Adrenal gland (tissue), 12 donors: Measurements from ENCODE around the gene SNTB2. TPM values are rescaled to one million over a fixed set of nuclear protein-coding genes. Genes with fewer than 3 reads are reported as not detected.

ENCODE experiments used
- DNase-seq, 7 donors: peaks; one replicate each; pipeline ENCODE4 v3.0.0-alpha.2; 2019 to 2020
- H3K27ac ChIP-seq, 5 donors: fragments of 200-600 bp; sonication (generic) in 4 of 5; 1 replicate in 3 of 5; 2 replicates in 2 of 5; pipeline versions ENCODE4 v1.5.1 to v1.8.0; 2016 to 2020; ENCODE audit warnings: mild to moderate bottlenecking in 1 of 5
- H3K27me3 ChIP-seq: fragments of 200-600 bp; 2 replicates; pipeline ENCODE4 v1.8.0; 2021
- H3K36me3 ChIP-seq, 2 donors: fragments of 200-600 bp; replicated peaks in 1 of 2; 1 replicate in 1 of 2; 2 replicates in 1 of 2; pipeline versions ENCODE4 v1.5.1 to v1.8.0; 2018 to 2022
- H3K4me1 ChIP-seq, 2 donors: fragments of 200-600 bp; replicated peaks in 1 of 2; 1 replicate in 1 of 2; 2 replicates in 1 of 2; pipeline versions ENCODE4 v1.5.1 to v1.8.0; 2018 to 2021
- H3K4me3 ChIP-seq, 4 donors: fragments of 200-600 bp; sonication (generic) in 3 of 4; one replicate each; pipeline ENCODE4 v1.5.1; 2016 to 2018
- H3K9me3 ChIP-seq, 3 donors: fragments of 200-600 bp; sonication (generic) in 1 of 3; replicated peaks in 1 of 3; 1 replicate in 2 of 3; 2 replicates in 1 of 3; pipeline versions ENCODE4 v1.5.1 to v1.8.0; 2016 to 2021
- CTCF ChIP-seq, 6 experiments: fragments of 450-650 bp in 4 of 6; fragments of 200-600 bp in 2 of 6; sonication (generic) in 1 of 6; IDR thresholded peaks; 1 replicate in 5 of 6; 2 replicates in 1 of 6; pipeline versions ENCODE4 v1.5.1 to v1.8.0; 2016 to 2021; ENCODE audit warnings: antibody characterized with exemption in 6 of 6, mild to moderate bottlenecking in 2 of 6, moderate library complexity in 1 of 6
- POLR2A ChIP-seq, 2 donors: fragments of 450-650 bp; IDR thresholded peaks; one replicate each; pipeline ENCODE4 v1.6.1; 2017; ENCODE audit warnings: antibody characterized with exemption in 2 of 2, mild to moderate bottlenecking in 2 of 2, moderate library complexity in 1 of 2
- WGBS, 4 donors: extraction: QIAGEN DNeasy Blood & Tissue Kit in 2 of 4; methylation state at CpG; one replicate each; pipeline versions ENCODE4 v1.1.5 to v1.1.7; 2013 to 2017; 5-methylcytosine and 5-hydroxymethylcytosine counted together
- intact Hi-C, 2 donors: fragments of 100-400 bp; cut with DNase I; formaldehyde crosslinking; loops; one replicate each; pipeline versions ENCODE4 v1.14.1 to v1.15.0; 2022 to 2023
- polyA plus RNA-seq, 3 donors: library from polyadenylated mRNA; stranded (reverse); fragments of 200-250 nt in 2 of 3; fragments of 350-450 nt in 1 of 3; fragmentation: Illumina TruSeq in 1 of 3; extraction: RNeasy Lipid Tissue Mini Kit (QIAGEN cat#74804) in 1 of 3; gene quantifications; one replicate each; pipeline ENCODE4 v1.2.3, GENCODE V29; 2013 to 2014
- total RNA-seq, 9 donors: library from RNA; depleted of rRNA in 4 of 9; stranded (reverse); fragments of >200 nt in 4 of 9; fragments of 120-200 nt in 1 of 9; fragmentation: NEBNext Ultra II Directional in 1 of 9; extraction: Animal tissue kit (Norgen Biotek cat#: 25700) in 1 of 9; gene quantifications; one replicate each; pipeline versions ENCODE4 v1.1.0 to v1.2.4, GENCODE V29; 2013 to 2023
- donor health status: healthy with polysubstance abuse.
- donor health status: Bipolar disorder and iron deficiency.
- donor health status: DM: yes; HTN: yes; CAD: no.
- donor health status: DM: no; HTN: no; CAD: no.
- donor health status: DM: no; HTN: no; CAD: no.
- donor health status: DM: yes; HTN: yes; CAD: no.

SNTB2 gene
- total and polyA plus RNA-seq, 12 donors: 3.6 to 52.7 (median 32.9) TPM

GRCh38 chr16:69313469-69313868 lies 126.5 kb downstream of the SNTB2 start:
- DNase-seq: no peak
- Histone ChIP-seq H3K4me3 (no peak overlapping the region), H3K9me3 (no peaks in the 10 kb centered on the region), H3K27ac (no peak overlapping the region), H3K4me1 (peaks cover 18 to 30% of the 10 kb centered on the region in 2 donors), H3K27me3 (no peaks in the 10 kb centered on the region), H3K36me3 (peaks cover 0 to 37% of the 10 kb centered on the region in 2 donors)
- 92 to 97% (median 96%) methylated on average over 5 of the region's 5 CpGs for WGBS, 4 donors
- intact Hi-C loops: no loop called here
- TF ChIP-seq POLR2A (IDR thresholded peaks at IDR 0.05): no peak
- TF ChIP-seq CTCF (IDR thresholded peaks at IDR 0.05): no peak

- no peak overlapping the region for H3K4me3 ChIP-seq
- peak overlapping the region in 2 of 5 donors; percentile 8 to 86 for H3K27ac ChIP-seq
- intact Hi-C loops: no loop called here
- no peaks in the 10 kb centered on the region for H3K27me3 ChIP-seq
- peaks cover 0 to 48% of the 10 kb centered on the region in 2 donors for H3K36me3 ChIP-seq
- TF ChIP-seq POLR2A (IDR thresholded peaks at IDR 0.05): no peak
- WGBS, 4 donors: 82 to 90% (median 85%) methylated on average over 10 to 11 of the region's 11 CpGs
- no peak for DNase-seq
- H3K4me1 ChIP-seq: peaks cover 18 to 30% of the 10 kb centered on the region in 2 donors
- no peaks in the 10 kb centered on the region for H3K9me3 ChIP-seq
These were observed 127.6 kb downstream of the SNTB2 start for GRCh38 chr16:69314534-69314933.

- peaks cover 0 to 59% of the 10 kb centered on the region in 2 donors for H3K36me3 ChIP-seq
- no peaks in the 10 kb centered on the region for H3K9me3 ChIP-seq
- WGBS, 4 donors: 53 to 76% (median 67%) methylated on average over 27 to 30 of the region's 30 CpGs
- TF ChIP-seq CTCF (IDR thresholded peaks at IDR 0.05) (no peak), POLR2A (IDR thresholded peaks at IDR 0.05) (no peak)
- H3K4me3 ChIP-seq: no peak overlapping the region
- no peaks in the 10 kb centered on the region for H3K27me3 ChIP-seq
- DNase-seq: peak in 4 of 7 donors; percentile 41 to 78 (median 68)
- intact Hi-C loops: no loop called here
- H3K4me1 ChIP-seq: peaks cover 18 to 26% of the 10 kb centered on the region in 2 donors
- peak overlapping the region in 3 of 5 donors; percentile 48 to 86 (median 81) for H3K27ac ChIP-seq
These were observed 128.7 kb downstream of the SNTB2 start for GRCh38 chr16:69315486-69316311.

GRCh38 chr16:69316595-69317034 lies 129.7 kb downstream of the SNTB2 start:
- peak in 5 of 7 donors; percentile 52 to 76 (median 69) for DNase-seq
- H3K36me3 ChIP-seq: peaks cover 0 to 68% of the 10 kb centered on the region in 2 donors
- intact Hi-C loops: no loop called here
- TF ChIP-seq CTCF (IDR thresholded peaks at IDR 0.05): no peak
- TF ChIP-seq POLR2A (IDR thresholded peaks at IDR 0.05): no peak
- no peak overlapping the region for H3K4me3 ChIP-seq
- peak overlapping the region in 2 of 5 donors; percentile 81 to 86 for H3K27ac ChIP-seq
- H3K4me1 ChIP-seq: peaks cover 18 to 26% of the 10 kb centered on the region in 2 donors
- WGBS, 4 donors: 60 to 97% (median 69%) methylated on average over 1 to 17 of the region's 17 CpGs
- H3K27me3 ChIP-seq: no peaks in the 10 kb centered on the region
- H3K9me3 ChIP-seq: no peaks in the 10 kb centered on the region
